ENCODE measurements around the gene DNAJC4. TPM values are rescaled to one million over a fixed set of nuclear protein-coding genes. Genes with fewer than 3 reads are reported as not detected.

Gene DNAJC4
- polyA plus RNA-seq, 1 donor from 2014 or later, result 20.3 TPM

GRCh38 chr11:64241491-64242374, 11.4 kb downstream of the DNAJC4 start:
- no peaks in the 10 kb centered on the region for H3F3A ChIP-seq (ENCODE audit: insufficient read depth, low read length, poor library complexity, severe bottlenecking)
- no peaks in the 10 kb centered on the region for H3K9me3 ChIP-seq (ENCODE audit: low read length)
- no peak for TF ChIP-seq MXI1 (conservative IDR thresholded peaks at IDR 0.05; ENCODE audit: poor library complexity, severe bottlenecking)
- no peak for TF ChIP-seq SMC3 (conservative IDR thresholded peaks at IDR 0.05; ENCODE audit: poor library complexity)
- no peak for TF ChIP-seq RAD21 (conservative IDR thresholded peaks at IDR 0.05)
- TF ChIP-seq EZH2 (IDR thresholded peaks at IDR 0.05; ENCODE audit: borderline replicate concordance, insufficient read depth, low read length, poor library complexity, severe bottlenecking), result no peak
- TF ChIP-seq, protein P1, sequence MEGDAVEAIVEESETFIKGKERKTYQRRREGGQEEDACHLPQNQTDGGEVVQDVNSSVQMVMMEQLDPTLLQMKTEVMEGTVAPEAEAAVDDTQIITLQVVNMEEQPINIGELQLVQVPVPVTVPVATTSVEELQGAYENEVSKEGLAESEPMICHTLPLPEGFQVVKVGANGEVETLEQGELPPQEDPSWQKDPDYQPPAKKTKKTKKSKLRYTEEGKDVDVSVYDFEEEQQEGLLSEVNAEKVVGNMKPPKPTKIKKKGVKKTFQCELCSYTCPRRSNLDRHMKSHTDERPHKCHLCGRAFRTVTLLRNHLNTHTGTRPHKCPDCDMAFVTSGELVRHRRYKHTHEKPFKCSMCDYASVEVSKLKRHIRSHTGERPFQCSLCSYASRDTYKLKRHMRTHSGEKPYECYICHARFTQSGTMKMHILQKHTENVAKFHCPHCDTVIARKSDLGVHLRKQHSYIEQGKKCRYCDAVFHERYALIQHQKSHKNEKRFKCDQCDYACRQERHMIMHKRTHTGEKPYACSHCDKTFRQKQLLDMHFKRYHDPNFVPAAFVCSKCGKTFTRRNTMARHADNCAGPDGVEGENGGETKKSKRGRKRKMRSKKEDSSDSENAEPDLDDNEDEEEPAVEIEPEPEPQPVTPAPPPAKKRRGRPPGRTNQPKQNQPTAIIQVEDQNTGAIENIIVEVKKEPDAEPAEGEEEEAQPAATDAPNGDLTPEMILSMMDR (IDR thresholded peaks at IDR 0.05; ENCODE audit: poor library complexity, severe bottlenecking), result peak; percentile 35
- TF ChIP-seq, protein P2, sequence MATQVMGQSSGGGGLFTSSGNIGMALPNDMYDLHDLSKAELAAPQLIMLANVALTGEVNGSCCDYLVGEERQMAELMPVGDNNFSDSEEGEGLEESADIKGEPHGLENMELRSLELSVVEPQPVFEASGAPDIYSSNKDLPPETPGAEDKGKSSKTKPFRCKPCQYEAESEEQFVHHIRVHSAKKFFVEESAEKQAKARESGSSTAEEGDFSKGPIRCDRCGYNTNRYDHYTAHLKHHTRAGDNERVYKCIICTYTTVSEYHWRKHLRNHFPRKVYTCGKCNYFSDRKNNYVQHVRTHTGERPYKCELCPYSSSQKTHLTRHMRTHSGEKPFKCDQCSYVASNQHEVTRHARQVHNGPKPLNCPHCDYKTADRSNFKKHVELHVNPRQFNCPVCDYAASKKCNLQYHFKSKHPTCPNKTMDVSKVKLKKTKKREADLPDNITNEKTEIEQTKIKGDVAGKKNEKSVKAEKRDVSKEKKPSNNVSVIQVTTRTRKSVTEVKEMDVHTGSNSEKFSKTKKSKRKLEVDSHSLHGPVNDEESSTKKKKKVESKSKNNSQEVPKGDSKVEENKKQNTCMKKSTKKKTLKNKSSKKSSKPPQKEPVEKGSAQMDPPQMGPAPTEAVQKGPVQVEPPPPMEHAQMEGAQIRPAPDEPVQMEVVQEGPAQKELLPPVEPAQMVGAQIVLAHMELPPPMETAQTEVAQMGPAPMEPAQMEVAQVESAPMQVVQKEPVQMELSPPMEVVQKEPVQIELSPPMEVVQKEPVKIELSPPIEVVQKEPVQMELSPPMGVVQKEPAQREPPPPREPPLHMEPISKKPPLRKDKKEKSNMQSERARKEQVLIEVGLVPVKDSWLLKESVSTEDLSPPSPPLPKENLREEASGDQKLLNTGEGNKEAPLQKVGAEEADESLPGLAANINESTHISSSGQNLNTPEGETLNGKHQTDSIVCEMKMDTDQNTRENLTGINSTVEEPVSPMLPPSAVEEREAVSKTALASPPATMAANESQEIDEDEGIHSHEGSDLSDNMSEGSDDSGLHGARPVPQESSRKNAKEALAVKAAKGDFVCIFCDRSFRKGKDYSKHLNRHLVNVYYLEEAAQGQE (IDR thresholded peaks at IDR 0.05; ENCODE audit: borderline replicate concordance), result no peak
- no peak for TF ChIP-seq EP300 (conservative IDR thresholded peaks at IDR 0.05; ENCODE audit: poor library complexity, severe bottlenecking)
- TF ChIP-seq TAF1 (IDR thresholded peaks at IDR 0.05; ENCODE audit: low read depth), result no peak
- TF ChIP-seq POLR2AphosphoS5 (IDR thresholded peaks at IDR 0.05), result peak; percentile 45
- peak overlapping the region; percentile 80 for H3K4me2 ChIP-seq (ENCODE audit: low read length)
- no peaks in the 10 kb centered on the region for H4K20me1 ChIP-seq (ENCODE audit: insufficient read depth)
- H3K79me2 ChIP-seq (replicated peaks; ENCODE audit: insufficient read depth, low read length), result peaks cover 13% of the 10 kb centered on the region
- H3K9me2 ChIP-seq (ENCODE audit: insufficient read depth, low read length), result no peaks in the 10 kb centered on the region
- no peak overlapping the region for H2AFZ ChIP-seq (ENCODE audit: low read depth, low read length)
- no peaks in the 10 kb centered on the region for H3K36me3 ChIP-seq (ENCODE audit: insufficient read depth, low read length)
- peak overlapping the region; percentile 97 for H3K4me3 ChIP-seq (ENCODE audit: low read length)
- peak overlapping the region; percentile 82 for H3K9ac ChIP-seq (ENCODE audit: low read length)
- peak overlapping the region; percentile 94 for H3K27ac ChIP-seq (ENCODE audit: low read length)
- H3K27me3 ChIP-seq (ENCODE audit: insufficient read depth, low read depth, low read length), result no peaks in the 10 kb centered on the region

DNA sequence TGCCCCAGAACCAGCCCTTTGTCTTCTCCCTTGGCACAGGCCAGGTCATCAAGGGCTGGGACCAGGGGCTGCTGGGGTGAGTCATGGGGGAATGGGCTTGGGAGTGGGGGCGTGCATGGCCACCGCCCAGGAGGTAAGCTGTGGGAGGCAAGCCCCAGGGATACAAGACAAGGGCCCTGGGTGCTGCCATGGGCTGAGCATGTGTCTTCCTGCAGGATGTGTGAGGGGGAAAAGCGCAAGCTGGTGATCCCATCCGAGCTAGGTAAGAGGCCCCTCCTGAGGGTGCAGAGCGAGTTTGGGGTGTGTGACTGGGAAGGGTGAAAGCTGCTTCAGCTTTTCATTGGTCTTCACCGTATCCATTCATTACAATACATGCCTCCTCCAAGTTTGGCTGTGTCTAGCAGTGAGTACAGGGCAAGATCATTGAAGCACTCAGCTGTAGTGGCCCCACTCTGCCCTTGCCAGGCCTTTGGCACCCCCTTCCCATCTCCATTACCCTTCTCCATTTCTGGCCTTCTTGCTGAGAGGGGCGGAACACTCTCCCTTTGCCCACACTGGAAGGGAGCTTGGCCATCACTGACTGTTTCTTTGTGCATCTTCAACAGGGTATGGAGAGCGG, 13.0 kb downstream of the DNAJC4 start:
- TF ChIP-seq, protein P2 (IDR thresholded peaks at IDR 0.05; ENCODE audit: borderline replicate concordance), result no peak
- TF ChIP-seq EZH2 (IDR thresholded peaks at IDR 0.05; ENCODE audit: borderline replicate concordance, insufficient read depth, low read length, poor library complexity, severe bottlenecking), result no peak
- no peak for TF ChIP-seq EP300 (conservative IDR thresholded peaks at IDR 0.05; ENCODE audit: poor library complexity, severe bottlenecking)
- TF ChIP-seq SMC3 (conservative IDR thresholded peaks at IDR 0.05; ENCODE audit: poor library complexity), result no peak
- TF ChIP-seq, protein P1 (IDR thresholded peaks at IDR 0.05; ENCODE audit: poor library complexity, severe bottlenecking), result no peak
- TF ChIP-seq RAD21 (conservative IDR thresholded peaks at IDR 0.05), result no peak
- no peak for TF ChIP-seq TAF1 (IDR thresholded peaks at IDR 0.05; ENCODE audit: low read depth)
- TF ChIP-seq MXI1 (conservative IDR thresholded peaks at IDR 0.05; ENCODE audit: poor library complexity, severe bottlenecking), result no peak
- TF ChIP-seq POLR2AphosphoS5 (IDR thresholded peaks at IDR 0.05), result no peak
- Histone ChIP-seq H3F3A (ENCODE audit: insufficient read depth, low read length, poor library complexity, severe bottlenecking) (no peaks in the 10 kb centered on the region), H3K9me3 (ENCODE audit: low read length) (no peaks in the 10 kb centered on the region), H3K9ac (ENCODE audit: low read length) (no peak overlapping the region), H3K9me2 (ENCODE audit: insufficient read depth, low read length) (no peaks in the 10 kb centered on the region), H3K79me2 (replicated peaks; ENCODE audit: insufficient read depth, low read length) (peaks cover 13% of the 10 kb centered on the region), H3K27ac (ENCODE audit: low read length) (no peak overlapping the region), H3K4me2 (ENCODE audit: low read length) (no peak overlapping the region), H3K27me3 (ENCODE audit: insufficient read depth, low read depth, low read length) (no peaks in the 10 kb centered on the region), H3K4me3 (ENCODE audit: low read length) (peak overlapping the region; percentile 2), H4K20me1 (ENCODE audit: insufficient read depth) (no peaks in the 10 kb centered on the region), H3K36me3 (ENCODE audit: insufficient read depth, low read length) (no peaks in the 10 kb centered on the region), H2AFZ (ENCODE audit: low read depth, low read length) (no peak overlapping the region)

Data from neural cell (in vitro differentiated cells).